Trophoblast cell (in vitro differentiated cells and primary cell): Measurements from ENCODE around the gene TRIM63.

Source experiments
- DNase-seq, 2 donors: peaks; one replicate each; pipeline ENCODE4 v3.0.0-alpha.2; 2016
- H2AFZ ChIP-seq: 2 replicates; pipeline ENCODE4 v1.6.1; 2013; ENCODE audit warnings: low read length, moderate library complexity, mild to moderate bottlenecking; ENCODE audit not compliant: insufficient read depth, poor library complexity
- H2AK5ac ChIP-seq: 2 replicates; pipeline ENCODE4 v1.6.1; 2013; ENCODE audit warnings: mild to moderate bottlenecking, low read length
- H2BK120ac ChIP-seq: 2 replicates; pipeline ENCODE4 v1.6.1; 2013; ENCODE audit warnings: low read length, mild to moderate bottlenecking, moderate library complexity; ENCODE audit not compliant: insufficient read depth, poor library complexity
- H2BK12ac ChIP-seq: 2 replicates; pipeline ENCODE4 v1.6.1; 2013; ENCODE audit warnings: mild to moderate bottlenecking, low read length, moderate library complexity
- H2BK5ac ChIP-seq: 2 replicates; pipeline ENCODE4 v1.6.1; 2013; ENCODE audit warnings: low read length, low read depth, moderate library complexity, mild to moderate bottlenecking; ENCODE audit not compliant: poor library complexity
- H3K14ac ChIP-seq: 2 replicates; pipeline ENCODE4 v1.6.1; 2013; ENCODE audit warnings: mild to moderate bottlenecking, low read length
- H3K18ac ChIP-seq: 2 replicates; pipeline ENCODE4 v1.6.1; 2013; ENCODE audit warnings: mild to moderate bottlenecking, low read length
- H3K23ac ChIP-seq: 2 replicates; pipeline ENCODE4 v1.6.1; 2013; ENCODE audit warnings: low read length
- H3K27ac ChIP-seq: 2 replicates; pipeline ENCODE4 v1.5.1; 2013; ENCODE audit warnings: low read depth, mild to moderate bottlenecking, inconsistent platforms, low read length, moderate library complexity
- H3K27me3 ChIP-seq: 2 replicates; pipeline ENCODE4 v1.6.1; 2013; ENCODE audit warnings: inconsistent platforms, mild to moderate bottlenecking, low read length, moderate library complexity; ENCODE audit not compliant: insufficient read depth
- H3K36me3 ChIP-seq, 2 experiments: 1 replicate in 1 of 2; 2 replicates in 1 of 2; pipeline ENCODE4 v1.6.1; 2013; ENCODE audit warnings: low read length in 2 of 2, mild to moderate bottlenecking in 2 of 2, moderate library complexity in 1 of 2; ENCODE audit not compliant: insufficient read depth in 2 of 2, control insufficient read depth in 1 of 2
- H3K4ac ChIP-seq: 2 replicates; pipeline ENCODE4 v1.6.1; 2013; ENCODE audit warnings: low read depth, mild to moderate bottlenecking, low read length, moderate library complexity
- H3K4me1 ChIP-seq, 2 experiments: 1 replicate in 1 of 2; 2 replicates in 1 of 2; pipeline ENCODE4 v1.6.1; 2013; ENCODE audit warnings: low read length in 2 of 2, mild to moderate bottlenecking in 2 of 2, moderate library complexity in 1 of 2; ENCODE audit not compliant: insufficient read depth in 2 of 2, control insufficient read depth in 1 of 2
- H3K4me2 ChIP-seq: 2 replicates; pipeline ENCODE4 v1.6.1; 2013; ENCODE audit warnings: inconsistent platforms, mild to moderate bottlenecking, low read length, moderate library complexity
- H3K4me3 ChIP-seq: 2 replicates; pipeline ENCODE4 v1.5.1; 2013; ENCODE audit warnings: mild to moderate bottlenecking, low read depth, low read length, inconsistent platforms
- H3K79me1 ChIP-seq: one replicate; pipeline ENCODE4 v1.6.1; 2013; ENCODE audit warnings: low read length
- H3K79me2 ChIP-seq: 2 replicates; pipeline ENCODE4 v1.6.1; 2013; ENCODE audit warnings: low read length, mild to moderate bottlenecking; ENCODE audit not compliant: control insufficient read depth, insufficient read depth, poor library complexity
- H3K9ac ChIP-seq: 2 replicates; pipeline ENCODE4 v1.6.1; 2013; ENCODE audit warnings: mild to moderate bottlenecking, low read length
- H3K9me3 ChIP-seq: 2 replicates; pipeline ENCODE4 v1.6.1; 2013; ENCODE audit warnings: low read depth, mild to moderate bottlenecking, control low read depth, inconsistent platforms, low read length; ENCODE audit not compliant: insufficient read depth
- H4K12ac ChIP-seq: 2 replicates; pipeline ENCODE4 v1.6.1; 2013; ENCODE audit warnings: low read depth, mild to moderate bottlenecking, low read length, moderate library complexity
- H4K8ac ChIP-seq: 2 replicates; pipeline ENCODE4 v1.6.1; 2013; ENCODE audit warnings: low read depth, mild to moderate bottlenecking, low read length, moderate library complexity
- H4K91ac ChIP-seq: one replicate; pipeline ENCODE4 v1.6.1; 2013; ENCODE audit warnings: low read depth, mild to moderate bottlenecking, low read length, moderate library complexity
- WGBS: extraction: QIAGEN DNeasy Blood & Tissue Kit; methylation state at CpG from one replicate; pipeline ENCODE4 v1.1.7; 2013; ENCODE audit warnings: missing lambda C conversion rate; ENCODE audit not compliant: insufficient read length, insufficient coverage; ENCODE audit errors: extremely low coverage; 5-methylcytosine and 5-hydroxymethylcytosine counted together

The TRIM63 gene

GRCh38 chr1:26064553-26064952 is 2.9 kb downstream of the TRIM63 start:
- H3K27me3 ChIP-seq = no peaks in the 10 kb centered on the region
- H3K4me2 ChIP-seq = no peak overlapping the region
- no peak overlapping the region for H3K9ac ChIP-seq
- no peak overlapping the region for H4K91ac ChIP-seq
- no peak overlapping the region for H2BK12ac ChIP-seq
- no peak overlapping the region for H3K23ac ChIP-seq
- no peaks in the 10 kb centered on the region for H3K79me2 ChIP-seq
- no peak overlapping the region for H2BK5ac ChIP-seq
- peak in 1 of 2 donors; percentile 45 for DNase-seq
- H4K12ac ChIP-seq = no peak overlapping the region
- H3K79me1 ChIP-seq = no peaks in the 10 kb centered on the region
- H4K8ac ChIP-seq = no peak overlapping the region
- H3K4me1 ChIP-seq = peaks cover 17 to 22% of the 10 kb centered on the region in 2 experiments
- H3K18ac ChIP-seq = no peak overlapping the region
- H3K4ac ChIP-seq = no peak overlapping the region
- no peak overlapping the region for H2AK5ac ChIP-seq
- H2AFZ ChIP-seq = no peak overlapping the region
- H2BK120ac ChIP-seq = no peak overlapping the region
- H3K9me3 ChIP-seq = no peaks in the 10 kb centered on the region
- no peak overlapping the region for H3K4me3 ChIP-seq
- H3K36me3 ChIP-seq = no peaks in the 10 kb centered on the region
- WGBS = no CpG with 5 or more reads among the region's 3 CpGs
- H3K27ac ChIP-seq = no peak overlapping the region
- H3K14ac ChIP-seq = no peak overlapping the region

- H3K4me1 ChIP-seq = peaks cover 6% of the 10 kb centered on the region in 2 experiments
- no peak overlapping the region for H2BK12ac ChIP-seq
- H3K79me1 ChIP-seq = no peaks in the 10 kb centered on the region
- no peak overlapping the region for H2BK5ac ChIP-seq
- no peak overlapping the region for H2AFZ ChIP-seq
- no peak overlapping the region for H4K91ac ChIP-seq
- no peaks in the 10 kb centered on the region for H3K79me2 ChIP-seq
- H3K4me2 ChIP-seq = no peak overlapping the region
- H2AK5ac ChIP-seq = no peak overlapping the region
- DNase-seq = no peak
- no CpG with 5 or more reads among the region's 12 CpGs for WGBS
- H3K27ac ChIP-seq = no peak overlapping the region
- H3K9me3 ChIP-seq = no peaks in the 10 kb centered on the region
- no peaks in the 10 kb centered on the region for H3K27me3 ChIP-seq
- H3K36me3 ChIP-seq = no peaks in the 10 kb centered on the region
- no peak overlapping the region for H3K4me3 ChIP-seq
- H3K18ac ChIP-seq = no peak overlapping the region
- no peak overlapping the region for H4K12ac ChIP-seq
- no peak overlapping the region for H3K23ac ChIP-seq
- H3K4ac ChIP-seq = no peak overlapping the region
- H2BK120ac ChIP-seq = no peak overlapping the region
- no peak overlapping the region for H3K9ac ChIP-seq
- H3K14ac ChIP-seq = no peak overlapping the region
- H4K8ac ChIP-seq = no peak overlapping the region
These were observed 6.4 kb downstream of the TRIM63 start for GRCh38 chr1:26060832-26061574.

DNA sequence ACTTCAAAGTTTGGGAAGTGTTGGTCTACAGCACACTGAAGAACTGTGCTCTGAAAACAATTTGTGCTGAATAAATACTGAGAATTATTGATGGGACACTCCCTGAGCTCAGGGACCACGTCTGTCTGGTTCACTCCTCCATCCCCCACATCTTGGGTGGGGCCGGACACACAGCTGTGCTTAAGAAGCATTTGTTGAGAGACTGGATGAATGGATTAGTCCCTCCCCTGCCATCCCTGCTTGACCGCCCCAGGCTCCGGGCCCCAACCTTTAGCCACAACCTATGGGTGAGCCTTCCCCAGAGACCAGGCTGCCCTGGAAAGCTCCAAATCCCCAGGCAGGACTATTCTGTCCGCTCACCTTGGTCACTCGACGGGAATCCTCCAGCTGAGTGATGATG is 7.5 kb downstream of the TRIM63 start:
- Histone ChIP-seq H3K4me1 (peaks cover 2 to 3% of the 10 kb centered on the region in 2 experiments), H3K36me3 (no peaks in the 10 kb centered on the region), H3K14ac (no peak overlapping the region), H2AFZ (no peak overlapping the region), H4K12ac (no peak overlapping the region), H2AK5ac (no peak overlapping the region), H3K4ac (no peak overlapping the region), H3K27ac (no peak overlapping the region), H3K79me2 (no peaks in the 10 kb centered on the region), H3K4me3 (no peak overlapping the region), H3K9me3 (no peaks in the 10 kb centered on the region), H3K79me1 (no peaks in the 10 kb centered on the region), H3K9ac (no peak overlapping the region), H4K91ac (no peak overlapping the region), H2BK120ac (no peak overlapping the region), H3K27me3 (no peaks in the 10 kb centered on the region), H4K8ac (no peak overlapping the region), H3K18ac (no peak overlapping the region), H2BK5ac (no peak overlapping the region), H2BK12ac (no peak overlapping the region), H3K4me2 (no peak overlapping the region), H3K23ac (no peak overlapping the region)
- no CpG with 5 or more reads among the region's 7 CpGs for WGBS
- no peak for DNase-seq

DNA sequence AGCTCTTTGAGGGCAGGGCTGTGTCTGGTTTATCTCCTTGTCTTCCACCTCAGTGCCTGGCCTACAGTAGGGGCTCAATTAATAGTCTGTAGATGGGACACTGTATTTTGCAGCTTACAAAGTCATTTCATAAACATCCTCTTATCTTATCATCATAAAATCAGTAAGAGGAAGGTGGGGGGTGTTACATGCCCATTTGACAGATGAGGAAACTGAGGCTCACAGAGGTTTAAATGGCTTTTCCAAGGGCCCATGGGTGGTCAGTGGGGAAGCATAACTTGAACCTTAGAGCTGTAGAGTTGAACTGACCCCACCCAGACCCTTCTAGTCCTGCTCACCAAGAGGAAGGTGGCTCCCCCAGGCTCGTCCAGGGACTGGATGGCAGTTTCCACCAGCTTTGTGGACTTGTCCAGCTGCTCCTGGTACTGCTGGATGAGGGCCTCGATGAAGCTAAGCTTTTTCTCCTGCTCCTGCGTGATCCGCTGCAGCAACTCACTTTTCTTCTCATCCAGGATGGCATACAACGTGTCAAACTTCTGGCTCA is 9.3 kb downstream of the TRIM63 start:
- no peak overlapping the region for H3K23ac ChIP-seq
- no peaks in the 10 kb centered on the region for H3K36me3 ChIP-seq
- peaks cover 0 to 2% of the 10 kb centered on the region in 2 experiments for H3K4me1 ChIP-seq
- H3K79me2 ChIP-seq = no peaks in the 10 kb centered on the region
- H3K79me1 ChIP-seq = no peaks in the 10 kb centered on the region
- no peak overlapping the region for H3K9ac ChIP-seq
- DNase-seq = no peak
- H3K4ac ChIP-seq = no peak overlapping the region
- H3K4me2 ChIP-seq = no peak overlapping the region
- no peak overlapping the region for H2AK5ac ChIP-seq
- H2BK5ac ChIP-seq = no peak overlapping the region
- no peak overlapping the region for H3K4me3 ChIP-seq
- no peak overlapping the region for H2AFZ ChIP-seq
- no peak overlapping the region for H3K18ac ChIP-seq
- no peak overlapping the region for H3K14ac ChIP-seq
- no peaks in the 10 kb centered on the region for H3K9me3 ChIP-seq
- H3K27ac ChIP-seq = no peak overlapping the region
- no CpG with 5 or more reads among the region's 5 CpGs for WGBS
- no peak overlapping the region for H4K91ac ChIP-seq
- no peak overlapping the region for H4K12ac ChIP-seq
- H2BK120ac ChIP-seq = no peak overlapping the region
- H3K27me3 ChIP-seq = no peaks in the 10 kb centered on the region
- no peak overlapping the region for H2BK12ac ChIP-seq
- no peak overlapping the region for H4K8ac ChIP-seq
